PC-3 (cell line): ENCODE data around the gene FOXP1.

ENCODE experiments used
- CTCF ChIP-seq: fragments of 300-600 bp; sonication (generic); conservative IDR thresholded peaks from 2 replicates; pipeline ENCODE4 v1.5.1; 2017; ENCODE audit warnings: antibody characterized with exemption, low read depth, mild to moderate bottlenecking, low read length
- EZH2 ChIP-seq: fragments of 300-600 bp; sonication (generic); IDR thresholded peaks from one replicate; pipeline ENCODE4 v1.6.1; 2017; ENCODE audit warnings: antibody characterized with exemption, mild to moderate bottlenecking, low read length; ENCODE audit not compliant: unreplicated experiment

DNA sequence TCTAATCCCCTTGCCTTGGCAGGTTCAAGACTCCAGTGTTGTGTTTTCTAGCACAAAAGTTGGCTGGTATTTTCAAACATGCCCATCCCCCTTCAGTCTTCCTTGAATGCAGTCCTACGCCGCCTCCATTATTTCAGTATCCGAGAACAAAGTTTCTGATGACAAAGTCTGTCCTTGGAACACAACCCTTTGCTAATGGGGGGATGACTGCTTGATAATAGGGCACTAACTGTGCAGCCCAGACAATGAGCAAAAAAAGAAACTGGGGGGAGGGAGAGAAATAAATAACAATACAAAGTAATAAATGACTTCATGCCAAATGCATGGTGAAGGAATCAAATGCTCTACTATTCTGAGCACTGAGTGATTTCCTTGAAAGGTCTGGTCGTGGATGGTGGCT, 310.1 kb downstream of the FOXP1 start:
- TF ChIP-seq CTCF: no peak
- no peak for TF ChIP-seq EZH2
